ENCODE measurements around the gene PSMB10.

DNA sequence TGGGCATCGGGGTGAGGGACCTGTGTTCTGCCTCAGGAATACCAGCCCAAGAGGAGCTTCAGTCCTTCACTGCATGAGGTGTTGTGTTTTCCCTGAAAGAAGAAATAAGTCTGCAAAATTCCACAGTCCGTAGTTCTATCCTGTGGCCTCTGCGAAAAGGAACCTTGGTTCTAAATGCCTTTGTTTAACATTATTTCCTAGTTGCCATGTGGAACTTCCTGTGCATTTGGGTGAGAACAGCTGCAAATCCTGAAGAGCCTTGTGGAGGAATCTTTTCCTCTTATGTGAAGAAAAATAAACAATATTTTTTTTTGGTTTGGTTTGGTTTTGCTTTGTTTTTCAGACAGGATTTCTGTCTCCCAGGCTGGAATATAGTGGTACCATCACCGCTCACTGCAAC is 33.8 kb downstream of the PSMB10 start:
- TF ChIP-seq EZH2phosphoT487 (IDR thresholded peaks at IDR 0.05; ENCODE audit: low read depth), result no peak
- TF ChIP-seq, protein P1, sequence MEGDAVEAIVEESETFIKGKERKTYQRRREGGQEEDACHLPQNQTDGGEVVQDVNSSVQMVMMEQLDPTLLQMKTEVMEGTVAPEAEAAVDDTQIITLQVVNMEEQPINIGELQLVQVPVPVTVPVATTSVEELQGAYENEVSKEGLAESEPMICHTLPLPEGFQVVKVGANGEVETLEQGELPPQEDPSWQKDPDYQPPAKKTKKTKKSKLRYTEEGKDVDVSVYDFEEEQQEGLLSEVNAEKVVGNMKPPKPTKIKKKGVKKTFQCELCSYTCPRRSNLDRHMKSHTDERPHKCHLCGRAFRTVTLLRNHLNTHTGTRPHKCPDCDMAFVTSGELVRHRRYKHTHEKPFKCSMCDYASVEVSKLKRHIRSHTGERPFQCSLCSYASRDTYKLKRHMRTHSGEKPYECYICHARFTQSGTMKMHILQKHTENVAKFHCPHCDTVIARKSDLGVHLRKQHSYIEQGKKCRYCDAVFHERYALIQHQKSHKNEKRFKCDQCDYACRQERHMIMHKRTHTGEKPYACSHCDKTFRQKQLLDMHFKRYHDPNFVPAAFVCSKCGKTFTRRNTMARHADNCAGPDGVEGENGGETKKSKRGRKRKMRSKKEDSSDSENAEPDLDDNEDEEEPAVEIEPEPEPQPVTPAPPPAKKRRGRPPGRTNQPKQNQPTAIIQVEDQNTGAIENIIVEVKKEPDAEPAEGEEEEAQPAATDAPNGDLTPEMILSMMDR (IDR thresholded peaks at IDR 0.05; ENCODE audit: low read depth, low read length), result no peak
